Activated gamma-delta T cell treated with Interleukin-2 at 50 U/mL for 16 hours (primary cell): ENCODE data around the gene MRE11.
A peak's percentile ranks its signal among the peaks of the same experiment; 100 is the strongest.
"Not testable (repeated sequence)": the region's sequence is repeated elsewhere in the genome, so short reads cannot be mapped to it uniquely, and the experiment has no call there.

Experiments used
- DNase-seq: peaks from one replicate; pipeline ENCODE4 v3.0.0-alpha.2; 2020

MRE11 gene

GRCh38 chr11:94493281-94494125, at the start of gene MRE11, which contains the start of gene ANKRD49:
Gene MRE11 (minus strand): TSS chr11:94493844. CDS start chr11:94492801, 1,043 bp downstream.
Gene ANKRD49 (plus strand): TSS chr11:94493984. CDS start chr11:94496694, 2,710 bp downstream.
- DNase-seq, result peak; percentile 95

GRCh38 chr11:94539420-94539819, 45.8 kb upstream of the MRE11 start:
- no peak for DNase-seq

GRCh38 chr11:94537031-94537600, 43.5 kb upstream of the MRE11 start:
- no peak for DNase-seq

GRCh38 chr11:94536386-94536785, 42.7 kb upstream of the MRE11 start:
- DNase-seq, result no peak

- DNase-seq, result no peak
These were observed 40.3 kb upstream of the MRE11 start for GRCh38 chr11:94533696-94534630.

- no peak for DNase-seq
These were observed 39.6 kb upstream of the MRE11 start for GRCh38 chr11:94533206-94533605.

- no peak for DNase-seq
These were observed 38.6 kb upstream of the MRE11 start for GRCh38 chr11:94532211-94532610.

- no peak for DNase-seq
These were observed 34.9 kb upstream of the MRE11 start for GRCh38 chr11:94528551-94528950.

- no peak for DNase-seq
These were observed 33.2 kb upstream of the MRE11 start for GRCh38 chr11:94526645-94527438.

- no peak for DNase-seq
These were observed 32.1 kb upstream of the MRE11 start for GRCh38 chr11:94525546-94526324.

- DNase-seq, result no peak
These were observed 30.7 kb upstream of the MRE11 start for GRCh38 chr11:94524341-94524740.

- DNase-seq, result no peak
These were observed 28.0 kb upstream of the MRE11 start for GRCh38 chr11:94521684-94522083.

GRCh38 chr11:94519478-94520084, 25.9 kb upstream of the MRE11 start:
- DNase-seq, result peak; percentile 17

GRCh38 chr11:94518300-94518699, 24.7 kb upstream of the MRE11 start:
- DNase-seq, result no peak

- DNase-seq, result no peak
These were observed 23.1 kb upstream of the MRE11 start for GRCh38 chr11:94516725-94517124.

- no peak for DNase-seq
These were observed 21.8 kb upstream of the MRE11 start for GRCh38 chr11:94515398-94515797.

GRCh38 chr11:94513091-94513490, 19.4 kb upstream of the MRE11 start:
- DNase-seq, result no peak

GRCh38 chr11:94511932-94512781, 18.5 kb upstream of the MRE11 start, which contains the start of gene C11orf97:
Gene C11orf97 (plus strand): TSS chr11:94512461. CDS start chr11:94512529, 68 bp downstream.
- peak; percentile 45 for DNase-seq

GRCh38 chr11:94507485-94507884, 13.8 kb upstream of the MRE11 start:
- DNase-seq, result no peak

GRCh38 chr11:94506513-94506912, 12.9 kb upstream of the MRE11 start:
- not testable (repeated sequence) for DNase-seq
